ENCODE data around the gene NME3.
A peak's percentile ranks its signal among the peaks of the same experiment; 100 is the strongest.
"Not testable (repeated sequence)": the region's sequence is repeated elsewhere in the genome, so short reads cannot be mapped to it uniquely, and the experiment has no call there.

Gene NME3

GRCh38 chr16:1771188-1771863 is at the start of gene NME3:
Gene NME3, minus strand, starts transcription at chr16:1771543. Its CDS starts 9 bp downstream, at chr16:1771534.
- DNase-seq, result peak; percentile 67

- no peak for DNase-seq
Observed at GRCh38 chr16:1820946-1821290, 49.6 kb upstream of the NME3 start.

- DNase-seq, result no peak
Observed at GRCh38 chr16:1820096-1820945, 49.0 kb upstream of the NME3 start.

- no peak for DNase-seq
Observed at GRCh38 chr16:1819611-1820010, 48.3 kb upstream of the NME3 start.

GRCh38 chr16:1818873-1819525 is 47.7 kb upstream of the NME3 start:
- DNase-seq, result no peak

GRCh38 chr16:1818204-1818872 is 47.0 kb upstream of the NME3 start:
- no peak for DNase-seq

GRCh38 chr16:1817716-1818115 is 46.4 kb upstream of the NME3 start:
- DNase-seq, result no peak

GRCh38 chr16:1817276-1817589 is 45.9 kb upstream of the NME3 start:
- DNase-seq, result no peak

GRCh38 chr16:1816396-1817275 is 45.3 kb upstream of the NME3 start:
- DNase-seq, result no peak

- no peak for DNase-seq
Observed at GRCh38 chr16:1815461-1815860, 44.1 kb upstream of the NME3 start.

- DNase-seq, result peak; percentile 71
Observed at GRCh38 chr16:1812732-1813163, 41.4 kb upstream of the NME3 start.

GRCh38 chr16:1810536-1810935 is 39.2 kb upstream of the NME3 start:
- no peak for DNase-seq

GRCh38 chr16:1810106-1810505 is 38.8 kb upstream of the NME3 start:
- DNase-seq, result no peak

- no peak for DNase-seq
Observed at GRCh38 chr16:1809281-1809801, 38.0 kb upstream of the NME3 start.

- DNase-seq, result no peak
Observed at GRCh38 chr16:1808691-1809090, 37.3 kb upstream of the NME3 start.

- no peak for DNase-seq
Observed at GRCh38 chr16:1807626-1808025, 36.3 kb upstream of the NME3 start.

- DNase-seq, result no peak
Observed at GRCh38 chr16:1800701-1801100, 29.4 kb upstream of the NME3 start.

- DNase-seq, result not testable (repeated sequence)
Observed at GRCh38 chr16:1799263-1799662, 27.9 kb upstream of the NME3 start.

- DNase-seq, result no peak
Observed at GRCh38 chr16:1794908-1795666, 23.7 kb upstream of the NME3 start.

- no peak for DNase-seq
Observed at GRCh38 chr16:1794221-1794871, 23.0 kb upstream of the NME3 start.
